ENCODE results near the gene DNASE2B.

Gene DNASE2B

DNA sequence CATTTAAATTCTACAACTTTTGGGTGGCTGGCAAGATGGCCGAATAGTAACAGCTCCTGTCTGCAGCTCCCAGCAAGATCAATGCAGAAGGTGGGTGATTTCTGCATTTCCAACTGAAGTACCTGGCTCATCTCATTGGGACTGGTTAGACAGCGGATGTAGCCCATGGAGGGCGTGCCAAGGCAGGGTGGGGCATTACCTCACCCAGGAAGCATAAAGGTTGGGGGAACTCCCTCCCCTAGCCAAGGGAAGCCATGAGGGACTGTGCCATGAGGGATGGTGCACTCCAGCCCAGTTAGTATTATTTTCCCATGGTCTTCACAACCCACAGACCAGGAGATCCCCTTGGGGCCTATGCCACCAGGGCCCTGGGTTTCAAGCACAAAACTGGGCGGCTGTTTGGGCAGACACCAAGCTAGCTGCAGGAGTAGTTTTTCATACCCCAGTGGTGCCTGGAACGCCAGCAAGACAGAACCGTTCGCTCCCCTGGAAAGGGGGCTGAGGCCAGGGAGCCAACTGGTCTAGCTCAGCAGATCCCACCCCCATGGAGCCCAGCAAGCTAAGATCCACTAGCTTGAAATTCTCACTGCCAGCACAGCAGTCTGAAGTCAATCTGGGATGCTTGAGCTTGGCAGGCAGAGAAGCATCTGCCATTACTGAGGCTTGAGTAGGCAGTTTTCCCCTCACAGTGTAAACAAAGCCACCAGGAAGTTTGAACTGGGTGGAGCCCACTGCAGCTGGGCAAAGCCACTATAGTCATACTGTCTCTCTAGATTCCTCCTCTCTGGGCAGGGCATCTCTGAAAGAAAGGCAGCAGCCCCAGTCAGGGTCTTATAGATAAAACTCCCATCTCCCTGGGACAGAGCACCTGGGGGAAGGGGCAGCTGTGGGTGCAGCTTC lies 44.7 kb downstream of the DNASE2B start:
- in situ Hi-C loops (cut with HindIII; ENCODE audit: low sequenced_read_pairs), result loop anchor here (25.0 kb wide), 1 partner anchor 281 kb away; no protein-coding TSS in a partner anchor

DNA sequence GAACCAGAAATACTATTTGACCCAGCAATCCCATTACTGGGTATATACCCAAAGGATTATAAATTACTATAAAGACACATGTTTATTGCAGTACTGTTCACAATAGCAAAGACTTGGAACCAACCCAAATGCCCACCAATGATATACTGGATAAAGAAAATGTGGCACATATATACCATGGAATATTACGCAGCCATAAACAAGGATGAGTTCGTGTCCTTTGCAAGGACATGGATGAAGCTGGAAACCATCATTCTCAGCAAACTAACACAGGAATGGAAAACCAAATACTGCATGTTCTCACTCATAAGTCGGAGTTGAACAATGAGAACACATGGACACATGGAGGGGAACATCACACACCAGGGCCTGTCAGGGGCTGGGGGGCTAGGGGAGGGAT lies 50.4 kb downstream of the DNASE2B start:
- in situ Hi-C loops (cut with HindIII; ENCODE audit: low sequenced_read_pairs), result loop anchor here (25.0 kb wide), 1 partner anchor 286 kb away; no protein-coding TSS in a partner anchor

DNA sequence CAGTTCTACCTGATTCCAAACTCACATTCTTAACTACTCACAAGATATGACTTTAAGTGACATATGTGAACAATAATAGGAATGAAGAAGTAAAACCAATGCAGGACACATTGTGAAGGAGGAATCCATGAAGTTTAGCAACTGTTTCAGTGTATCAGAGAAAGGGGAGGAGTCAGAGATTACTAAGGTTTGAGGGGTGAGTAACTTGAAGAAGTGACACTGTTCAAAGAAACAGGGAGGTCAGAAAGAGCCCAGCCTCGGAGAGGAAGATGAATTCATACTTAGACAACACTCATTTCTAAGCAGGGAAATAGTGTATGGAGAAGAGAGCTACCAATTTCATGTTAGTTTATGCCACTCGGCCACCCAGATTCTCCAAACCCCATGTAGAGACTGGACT lies 52.6 kb downstream of the DNASE2B start:
- in situ Hi-C loops (cut with HindIII; ENCODE audit: low sequenced_read_pairs), result no loop called here

DNA sequence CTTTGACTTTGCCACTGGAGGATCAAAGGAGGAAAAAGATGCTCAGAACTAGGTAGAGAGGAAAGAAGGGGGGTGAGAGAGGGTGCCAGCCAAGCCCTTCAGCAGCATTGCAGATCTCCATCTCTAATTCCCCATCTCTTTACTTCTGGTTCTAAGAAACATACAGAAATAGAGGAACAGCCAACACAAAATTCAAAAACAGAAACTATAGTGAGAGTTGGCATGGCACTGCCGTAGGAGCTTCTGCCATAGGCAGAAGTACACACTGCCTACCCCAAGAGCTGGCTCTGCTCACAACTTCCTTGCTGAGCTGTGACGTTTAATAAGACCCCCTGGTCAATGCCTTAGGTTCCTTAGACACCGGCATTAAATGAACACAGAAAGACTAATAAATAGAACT lies 54.2 kb downstream of the DNASE2B start:
- in situ Hi-C loops (cut with HindIII; ENCODE audit: low sequenced_read_pairs), result no loop called here

DNA sequence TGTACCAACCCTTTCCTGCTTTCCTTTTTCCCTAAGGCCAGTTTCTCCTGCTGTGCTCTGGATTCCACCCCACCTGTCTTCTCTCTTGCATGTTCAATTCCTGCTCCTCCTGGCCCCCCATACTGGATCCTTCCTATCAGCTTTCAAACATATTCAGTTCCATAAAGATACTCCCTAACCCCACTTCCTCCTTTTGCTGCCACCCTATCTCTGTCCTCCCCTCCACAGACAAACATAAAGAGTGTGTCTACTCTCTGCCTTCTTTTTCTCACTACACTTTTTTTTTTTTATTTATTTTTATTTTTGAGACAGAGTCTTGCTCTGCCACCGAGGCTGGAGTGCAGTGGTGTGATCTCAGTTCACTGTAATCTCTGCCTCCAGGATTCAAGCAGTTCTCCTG lies 63.8 kb downstream of the DNASE2B start:
- in situ Hi-C loops (cut with HindIII; ENCODE audit: low sequenced_read_pairs), result loop anchor here (10.0 kb wide), 1 partner anchor 143 kb away; no protein-coding TSS in a partner anchor

Data from DLD1 (cell line).